Activated naive CD8-positive, alpha-beta T cell (primary cell): ENCODE data around the gene GPC6.

Source experiments
- H3K27ac Mint-ChIP-seq: one replicate; pipeline ENCODE4 v1.8.0; 2021; ENCODE audit warnings: mixed read lengths
- H3K27me3 Mint-ChIP-seq: one replicate; pipeline ENCODE4 v1.8.0; 2021; ENCODE audit warnings: mixed read lengths
- H3K36me3 Mint-ChIP-seq: one replicate; pipeline ENCODE4 v1.8.0; 2021; ENCODE audit warnings: mixed read lengths
- H3K4me1 Mint-ChIP-seq: one replicate; pipeline ENCODE4 v1.8.0; 2021; ENCODE audit warnings: low read depth, mixed read lengths
- H3K4me3 Mint-ChIP-seq: one replicate; pipeline ENCODE4 v1.8.0; 2021; ENCODE audit warnings: mild to moderate bottlenecking, mixed read lengths
- H3K9me3 Mint-ChIP-seq: one replicate; pipeline ENCODE4 v1.8.0; 2021; ENCODE audit warnings: low read depth, mixed read lengths

GPC6 gene

GRCh38 chr13:93388701-93389100, 162.1 kb downstream of the GPC6 start:
- Mint-ChIP-seq H3K27ac (no peak overlapping the region), H3K4me1 (no peaks in the 10 kb centered on the region), H3K36me3 (no peaks in the 10 kb centered on the region), H3K27me3 (no peaks in the 10 kb centered on the region), H3K9me3 (no peaks in the 10 kb centered on the region), H3K4me3 (no peak overlapping the region)

- no peaks in the 10 kb centered on the region for H3K27me3 Mint-ChIP-seq
- H3K9me3 Mint-ChIP-seq = no peaks in the 10 kb centered on the region
- no peaks in the 10 kb centered on the region for H3K4me1 Mint-ChIP-seq
- no peaks in the 10 kb centered on the region for H3K36me3 Mint-ChIP-seq
- H3K27ac Mint-ChIP-seq = no peak overlapping the region
- no peak overlapping the region for H3K4me3 Mint-ChIP-seq
Observed at GRCh38 chr13:93397619-93398018, 171.0 kb downstream of the GPC6 start.

- Mint-ChIP-seq H3K9me3 (no peaks in the 10 kb centered on the region), H3K27ac (no peak overlapping the region), H3K36me3 (no peaks in the 10 kb centered on the region), H3K4me1 (no peaks in the 10 kb centered on the region), H3K27me3 (no peaks in the 10 kb centered on the region), H3K4me3 (no peak overlapping the region)
Observed at GRCh38 chr13:93398167-93399035, 171.8 kb downstream of the GPC6 start.

DNA sequence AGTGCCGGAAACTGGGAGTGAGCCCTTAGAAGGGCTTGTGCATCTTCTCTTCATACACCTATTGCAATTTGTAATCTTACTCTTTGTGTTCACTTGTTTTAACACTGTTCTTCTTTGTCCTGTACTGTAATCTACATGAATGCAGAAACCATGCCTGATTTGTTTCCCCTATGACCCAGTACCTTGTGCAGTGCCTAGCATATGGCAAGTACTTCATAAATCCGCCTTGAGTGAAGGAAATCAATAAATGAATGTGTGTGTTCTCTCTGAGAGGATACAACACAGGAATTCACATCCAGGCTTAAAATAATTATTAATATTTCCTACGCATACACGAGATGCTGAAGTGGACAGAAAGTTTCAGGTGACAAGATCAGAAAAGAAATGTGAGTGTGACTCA, 172.6 kb downstream of the GPC6 start:
- no peaks in the 10 kb centered on the region for H3K9me3 Mint-ChIP-seq
- no peaks in the 10 kb centered on the region for H3K4me1 Mint-ChIP-seq
- no peak overlapping the region for H3K27ac Mint-ChIP-seq
- H3K4me3 Mint-ChIP-seq = no peak overlapping the region
- H3K36me3 Mint-ChIP-seq = no peaks in the 10 kb centered on the region
- H3K27me3 Mint-ChIP-seq = no peaks in the 10 kb centered on the region

DNA sequence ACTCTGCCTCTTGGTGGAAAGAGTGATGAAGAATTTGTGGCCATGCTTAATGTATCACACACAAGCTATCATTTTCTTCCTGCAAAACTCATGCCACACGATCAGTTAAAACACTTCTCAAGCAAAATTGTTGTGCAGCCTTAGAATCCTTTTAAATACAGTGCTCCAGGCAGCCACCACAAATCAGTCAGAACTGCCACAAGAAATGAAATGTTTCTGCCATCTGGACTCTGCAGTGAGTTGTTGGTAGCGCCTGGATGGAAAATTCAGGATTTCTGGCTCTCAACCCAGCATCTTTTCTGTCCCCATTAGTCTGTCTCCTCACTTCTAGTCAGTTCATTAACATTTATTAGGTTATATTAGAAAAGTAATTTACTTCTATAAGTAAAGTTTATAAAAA, 179.5 kb downstream of the GPC6 start:
- Mint-ChIP-seq H3K4me1 (no peaks in the 10 kb centered on the region), H3K9me3 (no peaks in the 10 kb centered on the region), H3K27ac (no peak overlapping the region)

DNA sequence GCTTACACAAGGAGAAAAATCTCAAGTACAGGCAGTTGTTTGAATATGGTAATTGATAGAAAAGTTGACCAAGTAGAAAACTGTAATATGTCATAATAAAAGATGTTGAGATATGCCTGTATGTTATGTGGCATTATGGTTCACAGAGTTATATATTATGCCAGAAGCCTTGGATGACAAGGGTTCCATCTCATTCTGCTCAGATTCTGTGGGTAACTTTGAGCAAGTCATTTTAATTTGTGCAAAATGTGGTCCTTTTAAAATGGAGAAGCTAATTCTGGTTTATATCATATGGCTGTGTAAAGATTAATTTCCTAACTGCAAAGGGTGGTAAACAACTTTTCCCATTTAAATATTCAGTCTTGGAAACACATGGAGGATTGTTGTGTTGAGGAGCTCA, 180.9 kb downstream of the GPC6 start:
- no peaks in the 10 kb centered on the region for H3K4me1 Mint-ChIP-seq
- H3K9me3 Mint-ChIP-seq = no peaks in the 10 kb centered on the region
- no peak overlapping the region for H3K4me3 Mint-ChIP-seq
- H3K27ac Mint-ChIP-seq = no peak overlapping the region
- H3K36me3 Mint-ChIP-seq = no peaks in the 10 kb centered on the region
- H3K27me3 Mint-ChIP-seq = no peaks in the 10 kb centered on the region

More for the DNA sequence above, 179.5 kb downstream of the GPC6 start:
- Mint-ChIP-seq H3K27me3 (no peaks in the 10 kb centered on the region), H3K36me3 (no peaks in the 10 kb centered on the region), H3K4me3 (no peak overlapping the region)

- Mint-ChIP-seq H3K4me3 (no peak overlapping the region), H3K4me1 (no peaks in the 10 kb centered on the region), H3K9me3 (no peaks in the 10 kb centered on the region), H3K36me3 (no peaks in the 10 kb centered on the region), H3K27ac (no peak overlapping the region), H3K27me3 (no peaks in the 10 kb centered on the region)
Observed at GRCh38 chr13:93409001-93409400, 182.4 kb downstream of the GPC6 start.

GRCh38 chr13:93409816-93410215, 183.2 kb downstream of the GPC6 start:
- Mint-ChIP-seq H3K9me3 (no peaks in the 10 kb centered on the region), H3K27ac (no peak overlapping the region), H3K27me3 (no peaks in the 10 kb centered on the region), H3K4me3 (no peak overlapping the region), H3K36me3 (no peaks in the 10 kb centered on the region), H3K4me1 (no peaks in the 10 kb centered on the region)

- Mint-ChIP-seq H3K36me3 (no peaks in the 10 kb centered on the region), H3K4me1 (no peaks in the 10 kb centered on the region), H3K27ac (no peak overlapping the region), H3K4me3 (no peak overlapping the region), H3K9me3 (no peaks in the 10 kb centered on the region), H3K27me3 (no peaks in the 10 kb centered on the region)
Observed at GRCh38 chr13:93411186-93411680, 184.6 kb downstream of the GPC6 start.

DNA sequence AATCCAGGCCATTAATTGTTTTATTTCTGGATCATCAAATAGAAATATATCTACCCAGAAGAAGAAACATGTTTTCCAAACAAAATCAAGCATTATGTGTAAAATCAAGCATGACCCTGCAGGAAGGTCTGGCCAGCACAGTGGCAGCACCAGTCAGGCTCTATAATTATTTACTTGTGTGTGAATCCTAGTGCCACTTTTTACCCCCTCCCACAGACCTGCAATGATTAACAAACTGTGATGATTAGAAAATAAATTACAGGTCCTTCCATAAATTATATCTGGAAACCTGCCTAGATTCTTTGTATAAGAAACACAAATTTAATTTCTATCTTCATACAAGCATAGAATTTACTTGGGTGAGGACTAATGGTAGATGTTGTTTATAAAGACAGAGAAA, 186.1 kb downstream of the GPC6 start:
- Mint-ChIP-seq H3K4me1 (no peaks in the 10 kb centered on the region), H3K9me3 (no peaks in the 10 kb centered on the region), H3K36me3 (no peaks in the 10 kb centered on the region), H3K4me3 (no peak overlapping the region), H3K27me3 (no peaks in the 10 kb centered on the region), H3K27ac (no peak overlapping the region)

DNA sequence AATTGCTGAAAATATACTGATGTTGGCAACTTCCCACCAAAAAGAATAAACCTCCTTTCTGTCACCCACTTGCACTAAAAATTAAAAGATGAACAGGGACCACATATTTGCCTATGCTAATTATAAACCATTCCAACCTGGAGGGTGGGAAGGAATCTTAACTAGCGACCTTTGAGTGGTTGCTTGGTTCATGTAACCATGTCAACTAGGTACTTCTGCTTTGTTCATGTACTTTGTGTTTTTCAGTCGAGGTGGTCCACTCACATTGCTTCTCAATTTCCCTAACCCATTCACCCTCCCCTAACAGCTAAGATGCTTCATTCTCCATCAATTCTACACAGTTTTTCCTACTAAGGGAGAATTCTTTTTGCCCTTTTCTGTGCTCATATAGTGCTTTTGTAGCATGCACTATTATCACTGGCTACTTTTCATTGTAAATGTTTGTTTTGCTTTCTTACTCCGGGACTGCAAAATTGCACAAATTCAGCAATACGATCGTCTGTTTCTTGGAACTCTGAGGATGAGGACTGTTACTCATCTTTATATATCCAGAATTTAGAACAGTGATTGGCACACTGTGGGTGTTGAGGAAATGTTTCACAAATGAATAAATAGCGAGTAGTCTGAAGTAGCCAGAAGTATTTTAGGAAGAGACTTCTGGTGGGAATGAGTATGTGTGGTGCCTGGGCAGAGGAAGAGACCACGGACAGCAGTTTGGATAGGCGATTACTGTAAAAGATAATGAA, 187.5 kb downstream of the GPC6 start:
- no peaks in the 10 kb centered on the region for H3K27me3 Mint-ChIP-seq
- H3K9me3 Mint-ChIP-seq = no peaks in the 10 kb centered on the region
- no peak overlapping the region for H3K4me3 Mint-ChIP-seq
- H3K27ac Mint-ChIP-seq = no peak overlapping the region
- no peaks in the 10 kb centered on the region for H3K36me3 Mint-ChIP-seq
- H3K4me1 Mint-ChIP-seq = no peaks in the 10 kb centered on the region

DNA sequence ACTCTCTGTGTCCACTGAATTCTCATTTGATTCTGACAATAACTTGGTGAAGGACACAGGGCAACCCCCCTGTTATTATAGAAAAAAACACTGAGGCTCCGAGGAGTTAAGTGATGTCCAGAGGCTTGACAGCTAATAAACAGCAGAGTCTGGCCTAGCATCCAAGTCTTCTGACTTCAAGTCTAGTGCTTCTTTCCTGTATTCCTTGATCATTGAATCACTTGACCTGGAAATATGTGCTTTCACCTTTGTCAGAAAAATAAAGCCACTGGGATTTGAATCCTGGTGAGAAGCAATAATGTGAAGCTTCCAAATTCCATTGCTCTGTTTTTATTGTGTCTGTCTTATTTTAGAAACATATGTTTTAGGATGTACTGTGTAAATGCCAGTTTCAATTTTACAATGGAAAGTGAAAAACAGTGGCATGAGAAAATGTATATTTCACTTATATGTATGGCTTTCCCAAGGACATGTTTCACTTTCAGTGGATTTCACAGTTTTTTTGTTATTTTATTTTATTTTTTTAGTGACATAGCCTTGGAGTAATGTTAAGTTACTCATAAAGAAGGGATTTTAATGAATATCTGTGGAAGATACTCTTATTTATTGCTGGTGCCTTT, 190.2 kb downstream of the GPC6 start:
- Mint-ChIP-seq H3K4me3 (no peak overlapping the region), H3K36me3 (no peaks in the 10 kb centered on the region), H3K9me3 (no peaks in the 10 kb centered on the region), H3K27me3 (peaks cover 2% of the 10 kb centered on the region), H3K4me1 (no peaks in the 10 kb centered on the region), H3K27ac (no peak overlapping the region)

DNA sequence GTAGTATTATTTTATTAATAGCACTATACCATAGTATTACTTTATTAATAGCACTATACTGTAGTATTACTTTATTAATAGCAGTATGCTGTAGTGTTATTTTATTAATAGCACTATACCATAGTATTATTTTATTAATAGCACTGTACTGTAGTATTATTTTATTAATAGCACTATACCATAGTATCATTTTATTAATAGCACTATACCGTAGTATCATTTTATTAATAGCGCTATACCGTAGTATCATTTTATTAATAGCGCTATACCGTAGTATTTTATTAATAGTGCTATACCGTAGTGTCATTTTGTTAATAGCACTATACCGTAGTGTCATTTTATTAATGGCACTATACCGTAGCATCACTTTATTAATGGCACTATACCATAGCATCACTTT, 191.8 kb downstream of the GPC6 start:
- no peaks in the 10 kb centered on the region for H3K9me3 Mint-ChIP-seq

GRCh38 chr13:93420206-93420605, 193.6 kb downstream of the GPC6 start:
- Mint-ChIP-seq H3K27me3 (peaks cover 2% of the 10 kb centered on the region), H3K4me1 (no peaks in the 10 kb centered on the region), H3K4me3 (no peak overlapping the region), H3K27ac (no peak overlapping the region), H3K36me3 (no peaks in the 10 kb centered on the region), H3K9me3 (no peaks in the 10 kb centered on the region)

More for the DNA sequence above, 191.8 kb downstream of the GPC6 start:
- Mint-ChIP-seq H3K36me3 (no peaks in the 10 kb centered on the region), H3K27me3 (peaks cover 2% of the 10 kb centered on the region), H3K4me1 (no peaks in the 10 kb centered on the region), H3K27ac (no peak overlapping the region), H3K4me3 (no peak overlapping the region)

DNA sequence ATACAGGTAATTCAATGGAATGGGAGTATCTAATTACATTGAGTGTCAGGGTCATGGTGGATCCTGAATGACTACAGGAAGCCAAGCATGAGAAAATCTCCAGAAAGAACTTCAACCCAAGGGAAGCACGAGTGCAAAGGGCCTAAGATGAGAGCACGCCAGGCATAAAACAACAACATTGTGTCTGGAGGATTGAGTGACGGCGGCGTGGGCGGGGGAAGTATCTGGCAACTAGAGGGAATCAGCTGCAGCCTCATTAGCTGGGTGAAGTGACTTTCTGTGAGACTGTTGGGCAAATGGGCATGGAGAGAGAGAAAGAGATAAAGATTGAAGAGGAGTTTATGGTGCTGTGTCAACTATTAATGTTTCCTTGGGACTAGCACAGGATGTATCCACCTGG, 194.3 kb downstream of the GPC6 start:
- Mint-ChIP-seq H3K9me3 (no peaks in the 10 kb centered on the region), H3K27me3 (peaks cover 2% of the 10 kb centered on the region), H3K27ac (no peak overlapping the region), H3K4me1 (no peaks in the 10 kb centered on the region), H3K4me3 (no peak overlapping the region), H3K36me3 (no peaks in the 10 kb centered on the region)
